ENCODE data around the gene XRCC6. TPM values are rescaled to one million over a fixed set of nuclear protein-coding genes. Genes with fewer than 3 reads are reported as not detected.
A peak's percentile ranks its signal among the peaks of the same experiment; 100 is the strongest.
"Not testable (repeated sequence)": the region's sequence is repeated elsewhere in the genome, so short reads cannot be mapped to it uniquely, and the experiment has no call there.

Gene XRCC6
- total RNA-seq, 1 experiment from 2014 or later: 694 TPM

- no peak for DNase-seq (ENCODE audit: low spot score)
These were observed 29.7 kb downstream of the XRCC6 start for GRCh38 chr22:41650821-41651220.

- no peak for DNase-seq (ENCODE audit: low spot score)
These were observed 33.2 kb downstream of the XRCC6 start for GRCh38 chr22:41654322-41654721.

- DNase-seq (ENCODE audit: low spot score): no peak
These were observed 35.5 kb downstream of the XRCC6 start for GRCh38 chr22:41656556-41656955.

- DNase-seq (ENCODE audit: low spot score): no peak
These were observed 36.6 kb downstream of the XRCC6 start for GRCh38 chr22:41657709-41658108.

- no peak for DNase-seq (ENCODE audit: low spot score)
These were observed 37.8 kb downstream of the XRCC6 start for GRCh38 chr22:41658869-41659268.

- no peak for DNase-seq (ENCODE audit: low spot score)
These were observed 38.8 kb downstream of the XRCC6 start for GRCh38 chr22:41659941-41660340.

GRCh38 chr22:41660416-41660815, 39.3 kb downstream of the XRCC6 start:
- DNase-seq (ENCODE audit: low spot score): no peak

- no peak for DNase-seq (ENCODE audit: low spot score)
These were observed 40.0 kb downstream of the XRCC6 start for GRCh38 chr22:41661088-41661487.

GRCh38 chr22:41661713-41662112, 40.6 kb downstream of the XRCC6 start:
- DNase-seq (ENCODE audit: low spot score): no peak

- not testable (repeated sequence) for DNase-seq (ENCODE audit: low spot score)
These were observed 42.5 kb downstream of the XRCC6 start for GRCh38 chr22:41663594-41663993.

GRCh38 chr22:41664490-41664889, 43.4 kb downstream of the XRCC6 start:
- DNase-seq (ENCODE audit: low spot score): no peak

- DNase-seq (ENCODE audit: low spot score): no peak
These were observed 43.9 kb downstream of the XRCC6 start for GRCh38 chr22:41664951-41665350.

GRCh38 chr22:41668971-41669911, 48.1 kb downstream of the XRCC6 start:
- DNase-seq (ENCODE audit: low spot score): peak; percentile 63

GRCh38 chr22:41672096-41672495, 51.0 kb downstream of the XRCC6 start:
- DNase-seq (ENCODE audit: low spot score): peak; percentile 88

- peak; percentile 44 for DNase-seq (ENCODE audit: low spot score)
These were observed 51.9 kb downstream of the XRCC6 start for GRCh38 chr22:41672780-41673509.

GRCh38 chr22:41674846-41675340, 53.8 kb downstream of the XRCC6 start:
- DNase-seq (ENCODE audit: low spot score): no peak

- no peak for DNase-seq (ENCODE audit: low spot score)
These were observed 55.0 kb downstream of the XRCC6 start for GRCh38 chr22:41676134-41676533.

- no peak for DNase-seq (ENCODE audit: low spot score)
These were observed 60.5 kb downstream of the XRCC6 start for GRCh38 chr22:41681616-41682015.

GRCh38 chr22:41682033-41682807, 61.1 kb downstream of the XRCC6 start:
- DNase-seq (ENCODE audit: low spot score): no peak

GRCh38 chr22:41683052-41683451, 62.0 kb downstream of the XRCC6 start:
- no peak for DNase-seq (ENCODE audit: low spot score)

- no peak for DNase-seq (ENCODE audit: low spot score)
These were observed 62.5 kb downstream of the XRCC6 start for GRCh38 chr22:41683616-41684015.

- no peak for DNase-seq (ENCODE audit: low spot score)
These were observed 63.1 kb downstream of the XRCC6 start for GRCh38 chr22:41684194-41684593.
